Thyroid gland (tissue), 4 donors: ENCODE measurements around the gene NDRG3.

ENCODE experiments used
- POLR2A ChIP-seq, 2 donors: fragments of 450-650 bp; IDR thresholded peaks; one replicate each; pipeline ENCODE4 v1.6.1; 2017; ENCODE audit warnings: antibody characterized with exemption in 2 of 2, mild to moderate bottlenecking in 2 of 2, moderate library complexity in 1 of 2
- TF ChIP-seq, protein P1 (sequence below), 6 experiments: fragments of 200-600 bp in 3 of 6; fragments of 450-650 bp in 3 of 6; sonication (generic) in 3 of 6; IDR thresholded peaks; one replicate each; pipeline ENCODE4 v1.5.1; 2016 to 2019; ENCODE audit warnings: antibody characterized with exemption in 6 of 6, mild to moderate bottlenecking in 2 of 6, inconsistent platforms in 1 of 6, moderate library complexity in 1 of 6

DNA sequence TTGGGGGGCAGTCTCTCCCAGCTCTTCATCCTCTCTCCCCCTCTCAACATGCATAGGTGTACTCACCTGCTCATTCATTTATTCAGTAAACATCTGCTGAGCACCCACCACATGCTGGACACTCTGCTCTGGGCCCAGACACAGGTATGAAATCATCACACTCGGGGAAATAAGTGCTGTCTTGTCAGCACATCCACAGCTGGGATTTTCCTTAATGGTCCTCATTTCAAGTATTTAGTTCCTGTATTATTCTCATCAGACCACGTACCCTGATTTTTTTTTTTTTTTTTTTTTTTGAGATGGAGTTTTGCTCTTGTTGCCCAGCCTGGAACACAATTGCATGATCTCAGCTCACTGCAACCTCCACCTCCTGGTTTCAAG is 121.0 kb downstream of the NDRG3 start:
- TF ChIP-seq, protein P1, sequence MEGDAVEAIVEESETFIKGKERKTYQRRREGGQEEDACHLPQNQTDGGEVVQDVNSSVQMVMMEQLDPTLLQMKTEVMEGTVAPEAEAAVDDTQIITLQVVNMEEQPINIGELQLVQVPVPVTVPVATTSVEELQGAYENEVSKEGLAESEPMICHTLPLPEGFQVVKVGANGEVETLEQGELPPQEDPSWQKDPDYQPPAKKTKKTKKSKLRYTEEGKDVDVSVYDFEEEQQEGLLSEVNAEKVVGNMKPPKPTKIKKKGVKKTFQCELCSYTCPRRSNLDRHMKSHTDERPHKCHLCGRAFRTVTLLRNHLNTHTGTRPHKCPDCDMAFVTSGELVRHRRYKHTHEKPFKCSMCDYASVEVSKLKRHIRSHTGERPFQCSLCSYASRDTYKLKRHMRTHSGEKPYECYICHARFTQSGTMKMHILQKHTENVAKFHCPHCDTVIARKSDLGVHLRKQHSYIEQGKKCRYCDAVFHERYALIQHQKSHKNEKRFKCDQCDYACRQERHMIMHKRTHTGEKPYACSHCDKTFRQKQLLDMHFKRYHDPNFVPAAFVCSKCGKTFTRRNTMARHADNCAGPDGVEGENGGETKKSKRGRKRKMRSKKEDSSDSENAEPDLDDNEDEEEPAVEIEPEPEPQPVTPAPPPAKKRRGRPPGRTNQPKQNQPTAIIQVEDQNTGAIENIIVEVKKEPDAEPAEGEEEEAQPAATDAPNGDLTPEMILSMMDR (IDR thresholded peaks at IDR 0.05) = no peak
- TF ChIP-seq POLR2A (IDR thresholded peaks at IDR 0.05) = no peak
